HL-60/S4 treated with retinoic acid at 250 ng/mL for 4 days and 3 days (cell line): ENCODE measurements around the gene SLC14A1.

Experiments
- in situ Hi-C: fragments of 300-500 bp; cut with MboI; formaldehyde crosslinking; loops from 2 replicates; pipeline ENCODE4 v1.7.0; 2022; ENCODE audit warnings: low sequenced_read_pairs

The SLC14A1 gene

DNA sequence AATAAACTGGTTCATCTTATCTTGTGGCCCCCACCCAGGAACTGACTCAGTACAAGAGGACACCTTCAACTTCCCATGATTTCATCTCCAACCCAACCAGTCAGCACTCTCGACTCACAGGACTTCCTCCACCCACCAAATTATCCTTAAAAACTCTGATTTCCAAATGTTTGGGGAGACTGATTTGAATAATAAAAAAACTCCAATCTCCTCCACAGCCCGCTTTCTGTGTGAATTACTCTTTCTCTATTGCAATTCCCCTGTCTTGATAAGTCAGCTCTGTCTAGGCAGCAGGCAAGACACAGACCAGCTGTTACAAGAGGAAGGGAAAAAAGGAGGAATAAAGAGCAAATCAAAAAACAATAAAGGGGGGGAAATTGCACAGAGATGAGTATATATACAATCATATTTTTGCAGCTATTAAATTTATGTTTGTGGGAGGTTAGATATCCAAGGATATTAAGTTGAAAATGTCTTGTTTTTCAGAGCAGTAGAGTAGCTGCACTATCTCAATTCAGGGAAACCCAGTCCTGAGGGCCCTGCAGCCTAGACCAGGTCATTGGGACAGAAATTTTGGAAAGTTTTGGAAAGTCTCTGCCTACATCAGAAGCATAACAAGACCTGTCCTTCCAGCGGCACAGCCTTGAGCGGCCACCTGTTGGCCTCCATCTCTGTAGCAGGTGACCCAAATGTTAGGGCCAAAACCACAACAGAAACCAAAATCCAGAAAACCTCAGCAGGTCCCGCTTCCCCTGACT lies 68.7 kb downstream of the SLC14A1 start:
- in situ Hi-C loops, result no loop called here

DNA sequence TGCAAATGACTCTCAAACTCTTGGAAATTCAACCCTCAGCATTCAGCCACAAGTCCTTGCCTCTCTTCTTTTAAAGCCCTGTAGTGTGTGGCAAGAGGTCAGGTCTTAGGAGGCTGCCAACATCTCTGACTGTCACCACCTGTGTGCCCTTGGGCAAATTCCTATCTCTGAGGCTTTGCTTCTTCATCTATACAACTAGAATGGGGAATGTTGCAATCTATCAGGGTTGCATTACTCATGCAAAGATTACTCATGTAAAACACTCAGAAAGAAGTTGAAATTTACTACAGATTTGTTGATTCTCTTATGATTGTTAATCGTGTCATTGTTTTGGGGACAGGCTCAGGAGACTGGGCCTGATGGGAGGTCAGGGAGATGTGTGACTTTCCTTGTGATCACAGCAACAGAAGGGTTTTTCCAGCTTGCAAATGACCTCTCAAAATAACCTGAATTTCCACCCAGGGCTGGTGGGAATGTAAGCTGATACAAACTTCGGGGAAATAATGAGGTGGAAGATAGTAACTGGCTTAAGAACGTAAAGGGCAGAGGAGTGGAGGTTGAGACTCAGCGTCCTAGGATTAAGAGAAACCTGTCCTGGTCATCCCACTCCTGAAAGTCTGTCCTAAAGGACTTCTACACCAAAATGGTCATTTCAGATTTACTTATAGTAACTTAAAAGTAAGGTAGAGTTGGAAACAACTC lies 69.4 kb downstream of the SLC14A1 start:
- in situ Hi-C loops, result no loop called here

DNA sequence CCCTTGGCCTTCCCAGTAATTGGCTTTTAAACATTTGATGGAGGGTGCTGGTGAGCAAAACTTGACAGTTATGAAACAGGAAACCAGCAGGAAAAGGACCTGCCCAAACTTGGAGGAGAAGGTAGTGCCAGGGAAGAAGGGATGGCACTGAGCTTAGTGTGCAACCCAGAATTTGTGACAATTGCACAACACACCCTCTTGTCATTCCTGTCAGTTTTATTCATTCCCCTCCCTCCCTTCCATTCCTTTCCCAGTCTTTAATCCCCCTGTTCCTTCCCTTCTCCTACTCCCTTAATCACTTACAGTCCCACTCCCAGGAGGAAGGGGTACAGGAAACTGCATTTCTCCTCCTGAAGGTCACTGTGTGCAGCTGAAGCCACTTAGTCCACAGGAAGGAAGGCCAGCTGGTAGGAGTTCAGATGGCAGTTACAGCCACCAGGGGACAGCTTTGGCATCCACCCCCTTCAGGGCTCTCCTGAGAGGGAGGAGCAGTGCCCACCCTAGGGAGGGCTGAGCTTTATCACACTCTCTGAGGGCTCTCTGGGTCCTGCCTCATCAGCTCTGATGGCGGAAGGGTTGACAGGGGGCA lies 77.5 kb downstream of the SLC14A1 start:
- in situ Hi-C loops, result no loop called here
